Smooth muscle cell (in vitro differentiated cells): ENCODE results near the gene C11orf68. TPM values are rescaled to one million over a fixed set of nuclear protein-coding genes. Genes with fewer than 3 reads are reported as not detected.

ENCODE experiments used
- DNase-seq: peaks from one replicate; lab custom pipeline; 2025; ENCODE audit not compliant: unreplicated experiment; lab: John Stamatoyannopoulos, UW
- H2AFZ ChIP-seq: fragments of 200-600 bp; sonication (generic); 2 replicates; pipeline ENCODE4 v1.6.0; 2016; ENCODE audit warnings: antibody characterized with exemption, low read depth, mild to moderate bottlenecking
- H3F3A ChIP-seq: fragments of 200-600 bp; sonication (generic); 2 replicates; pipeline ENCODE4 v1.6.0; 2017; ENCODE audit warnings: antibody characterized with exemption, low read depth
- H3K27ac ChIP-seq: fragments of 200-600 bp; sonication (generic); 2 replicates; pipeline ENCODE4 v1.5.1; 2016; ENCODE audit warnings: low read depth, mild to moderate bottlenecking
- H3K27me3 ChIP-seq: fragments of 200-600 bp; sonication (generic); 2 replicates; pipeline ENCODE4 v1.6.1; 2016; ENCODE audit warnings: low read depth, mild to moderate bottlenecking
- H3K36me3 ChIP-seq: fragments of 200-600 bp; sonication (generic); 2 replicates; pipeline ENCODE4 v1.5.1; 2016; ENCODE audit warnings: low read depth
- H3K4me1 ChIP-seq: fragments of 200-600 bp; sonication (generic); 2 replicates; pipeline ENCODE4 v1.5.1; 2016; ENCODE audit warnings: low read depth
- H3K4me2 ChIP-seq: fragments of 200-600 bp; sonication (generic); 2 replicates; pipeline ENCODE4 v1.6.0; 2016; ENCODE audit warnings: mild to moderate bottlenecking
- H3K4me3 ChIP-seq: fragments of 200-600 bp; sonication (generic); 2 replicates; pipeline ENCODE4 v1.5.1; 2016; ENCODE audit warnings: mild to moderate bottlenecking
- H3K79me2 ChIP-seq: fragments of 200-600 bp; sonication (generic); 2 replicates; pipeline ENCODE4 v1.6.0; 2016; ENCODE audit warnings: low read depth, mild to moderate bottlenecking
- H3K9ac ChIP-seq: fragments of 200-600 bp; sonication (generic); 2 replicates; pipeline ENCODE4 v1.6.0; 2016; ENCODE audit warnings: low read depth
- H3K9me3 ChIP-seq: fragments of 200-600 bp; sonication (generic); replicated peaks from 2 replicates; pipeline ENCODE4 v1.5.1; 2016; ENCODE audit warnings: low read depth
- H4K20me1 ChIP-seq: fragments of 200-600 bp; sonication (generic); 2 replicates; pipeline ENCODE4 v1.6.0; 2016; ENCODE audit warnings: low read depth
- CTCF ChIP-seq: fragments of 200-600 bp; sonication (generic); IDR thresholded peaks from 2 replicates; pipeline ENCODE4 v1.5.1; 2017; ENCODE audit warnings: borderline replicate concordance, mild to moderate bottlenecking, antibody characterized with exemption; ENCODE audit not compliant: insufficient read depth, poor library complexity, severe bottlenecking
- WGBS: methylation state at CpG from one replicate; pipeline ENCODE4 v1.1.7; 2016; ENCODE audit warnings: low lambda C conversion rate; 5-methylcytosine and 5-hydroxymethylcytosine counted together
- polyA plus RNA-seq: library from polyadenylated mRNA; unstranded; fragments of >200 nt; fragmentation: Nextera tagmentation; extraction: Ambion mirVana; gene quantifications from 2 replicates; pipeline ENCODE4 v1.2.1, GENCODE V29; 2016
- total RNA-seq: library from RNA; depleted of rRNA; stranded (reverse); fragments of >200 nt; gene quantifications from 2 replicates; pipeline ENCODE4 v1.2.3, GENCODE V29; 2014

Gene C11orf68
- 32.0 and 41.2 TPM in 2 replicates for total RNA-seq
- polyA plus RNA-seq: 90.8 and 99.5 TPM in 2 replicates

DNA sequence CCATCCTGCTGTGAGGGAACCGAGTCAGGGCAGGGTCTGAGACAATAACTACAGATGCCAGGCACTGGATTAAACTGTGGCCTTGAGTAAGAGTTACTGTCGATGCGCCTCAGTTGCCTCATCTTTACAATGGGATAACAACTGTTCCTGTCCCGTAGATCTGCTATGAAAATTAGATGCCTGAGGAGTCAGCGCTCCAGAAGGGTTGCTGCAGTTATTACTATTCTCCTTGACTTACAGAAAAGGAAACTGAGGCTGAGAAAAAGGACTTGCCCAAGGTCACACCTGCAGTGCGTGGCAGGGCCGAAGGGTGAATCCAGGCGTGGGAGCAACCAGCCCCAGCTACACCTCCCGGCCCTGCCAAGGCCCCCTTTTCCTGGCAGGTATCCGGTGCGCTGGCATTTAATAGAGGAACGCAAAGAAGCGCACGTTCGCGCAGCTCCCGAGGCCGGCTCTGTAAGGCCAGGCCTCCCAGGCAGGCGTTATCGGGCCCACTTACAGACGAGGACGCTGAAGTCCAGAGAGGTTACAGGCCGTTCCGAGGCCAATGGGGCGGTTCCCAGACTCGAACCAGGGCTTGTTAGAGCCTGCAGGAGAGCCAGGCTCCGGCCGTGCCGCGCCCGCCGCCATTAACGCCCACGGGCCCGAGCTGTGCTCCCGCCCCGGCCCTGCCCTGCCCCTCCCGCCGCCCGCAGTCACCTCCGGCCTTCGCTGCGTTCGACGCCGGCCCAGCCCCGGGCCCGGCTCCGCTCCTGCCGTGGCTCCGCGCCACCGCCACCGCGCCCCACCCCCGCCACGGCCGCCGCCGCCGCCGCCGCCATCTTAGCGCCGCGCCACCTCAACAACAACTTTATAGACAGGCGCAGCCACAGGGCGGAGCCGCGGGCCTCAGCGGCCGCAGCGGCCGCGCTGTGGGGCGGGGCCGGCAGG lies at the start of gene C11orf68:
Gene C11orf68, minus strand, starts transcription at position 852 of the 930 bp plus-strand sequence. Its CDS starts 31 bp downstream, at position 821.
- Histone ChIP-seq H3K79me2 (peaks cover 34% of the 10 kb centered on the region), H3K27me3 (no peaks in the 10 kb centered on the region), H3K4me2 (peak within 1 kb of the TSS; percentile 93), H3F3A (peaks cover 26% of the 10 kb centered on the region), H3K4me1 (peaks cover 19% of the 10 kb centered on the region), H3K9ac (peak within 1 kb of the TSS; percentile 98), H3K9me3 (no peaks in the 10 kb centered on the region), H3K4me3 (peak within 1 kb of the TSS; percentile 93), H4K20me1 (peaks cover 6% of the 10 kb centered on the region), H3K27ac (peak within 1 kb of the TSS; percentile 97), H3K36me3 (no peaks in the 10 kb centered on the region), H2AFZ (peak within 1 kb of the TSS; percentile 56)
- WGBS: 20% methylated on average over 25 of the region's 77 CpGs
- TF ChIP-seq CTCF: no peak
- DNase-seq: no peak

DNA sequence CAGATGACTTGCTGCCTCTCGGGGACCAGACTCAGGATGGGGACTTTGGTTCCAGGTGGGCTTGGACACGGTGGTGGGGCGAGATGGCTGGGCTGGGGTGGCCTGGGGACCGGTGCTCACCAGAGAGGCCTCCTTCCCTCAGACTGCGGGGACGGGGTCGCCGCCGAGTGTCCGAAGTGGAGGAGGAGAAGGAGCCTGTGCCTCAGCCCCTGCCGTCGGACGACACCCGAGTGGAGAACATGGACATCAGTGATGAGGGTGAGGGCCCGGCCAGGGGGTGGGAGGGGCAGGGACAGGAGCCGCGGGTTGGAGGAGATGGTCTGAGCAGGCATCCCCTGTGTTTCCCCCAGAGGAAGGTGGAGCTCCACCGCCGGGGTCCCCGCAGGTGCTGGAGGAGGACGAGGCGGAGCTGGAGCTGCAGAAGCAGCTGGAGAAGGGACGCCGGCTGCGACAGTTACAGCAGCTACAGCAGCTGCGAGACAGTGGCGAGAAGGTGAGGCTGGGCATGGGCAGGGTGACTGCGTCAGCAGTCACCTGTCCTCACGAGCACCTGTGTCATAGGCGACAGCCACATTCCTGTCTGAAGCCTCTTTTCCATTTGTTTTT lies 48.6 kb upstream of the C11orf68 start:
- Histone ChIP-seq H3K9ac (no peak overlapping the region), H3K27me3 (no peaks in the 10 kb centered on the region), H2AFZ (no peak overlapping the region), H3K4me2 (no peak overlapping the region), H3K4me1 (peaks cover 9% of the 10 kb centered on the region), H3K36me3 (no peaks in the 10 kb centered on the region), H3K4me3 (no peak overlapping the region), H4K20me1 (peaks cover 4% of the 10 kb centered on the region), H3K79me2 (peaks cover 18% of the 10 kb centered on the region), H3K9me3 (no peaks in the 10 kb centered on the region), H3F3A (no peaks in the 10 kb centered on the region), H3K27ac (no peak overlapping the region)
- no peak for DNase-seq
- over 99% methylated on average over 30 of the region's 30 CpGs for WGBS
- TF ChIP-seq CTCF: no peak

- Histone ChIP-seq H3F3A (no peaks in the 10 kb centered on the region), H3K4me2 (no peak overlapping the region), H3K4me3 (no peak overlapping the region), H3K9me3 (no peaks in the 10 kb centered on the region), H4K20me1 (peaks cover 7% of the 10 kb centered on the region), H3K4me1 (peaks cover 12% of the 10 kb centered on the region), H3K27me3 (no peaks in the 10 kb centered on the region), H2AFZ (no peak overlapping the region), H3K36me3 (no peaks in the 10 kb centered on the region), H3K9ac (no peak overlapping the region), H3K27ac (no peak overlapping the region), H3K79me2 (peaks cover 26% of the 10 kb centered on the region)
- no peak for DNase-seq
- WGBS: 97% methylated on average over 32 of the region's 36 CpGs
- TF ChIP-seq CTCF: no peak
These were observed 47.3 kb upstream of the C11orf68 start for GRCh38 chr11:65965986-65966762.
